SU-DHL-6 (cell line): ENCODE data around the gene FAP.

Experiments used
- H2AFZ ChIP-seq: fragments of 200-600 bp; sonication (generic); 2 replicates; pipeline ENCODE4 v1.6.1; 2014; ENCODE audit warnings: low read depth, mild to moderate bottlenecking, moderate library complexity, mixed read lengths, antibody characterized with exemption, low read length; ENCODE audit not compliant: severe bottlenecking
- H3F3A ChIP-seq: fragments of 200-600 bp; shearing (Covaris generic); 2 replicates; pipeline ENCODE4 v1.6.0; 2016; ENCODE audit warnings: antibody characterized with exemption, mild to moderate bottlenecking; ENCODE audit not compliant: insufficient read depth
- H3K27ac ChIP-seq: fragments of 200-600 bp; sonication (generic); 2 replicates; pipeline ENCODE4 v1.5.1; 2016; ENCODE audit warnings: low read depth, mild to moderate bottlenecking, low read length, moderate library complexity, mixed read lengths
- H3K27me3 ChIP-seq: fragments of 200-600 bp; sonication (generic), shearing (Covaris generic); 2 replicates; pipeline ENCODE4 v1.6.0; 2014; ENCODE audit warnings: mild to moderate bottlenecking, low read length
- H3K36me3 ChIP-seq: fragments of 200-600 bp; sonication (generic); 2 replicates; pipeline ENCODE4 v1.6.1; 2014; ENCODE audit warnings: mild to moderate bottlenecking, low read length, mixed read lengths
- H3K4me2 ChIP-seq: fragments of 300-600, 200-600 bp; shearing (Covaris generic), sonication (generic); 2 replicates; pipeline ENCODE4 v1.6.0; 2014; ENCODE audit warnings: low read length, low read depth, mild to moderate bottlenecking; ENCODE audit not compliant: poor library complexity, severe bottlenecking
- H3K4me3 ChIP-seq: fragments of 200-600 bp; sonication (generic); 2 replicates; pipeline ENCODE4 v1.5.1; 2014; ENCODE audit warnings: antibody characterized with exemption, low read length, mild to moderate bottlenecking, mixed read lengths; ENCODE audit not compliant: insufficient read depth, poor library complexity, severe bottlenecking
- H3K79me2 ChIP-seq: fragments of 200-600 bp; sonication (generic); 2 replicates; pipeline ENCODE4 v1.6.1; 2014; ENCODE audit warnings: mild to moderate bottlenecking, low read length, moderate library complexity; ENCODE audit not compliant: insufficient read depth
- H3K9ac ChIP-seq: fragments of 200-600 bp; sonication (generic); 2 replicates; pipeline ENCODE4 v1.7.0; 2014; ENCODE audit warnings: mild to moderate bottlenecking, low read length
- H3K9me2 ChIP-seq: fragments of 200-600 bp; sonication (generic); replicated peaks from 2 replicates; pipeline ENCODE4 v1.6.1; 2014; ENCODE audit warnings: low read length; ENCODE audit not compliant: insufficient read depth
- H3K9me3 ChIP-seq: fragments of 200-600 bp; sonication (generic); 2 replicates; pipeline ENCODE4 v1.6.1; 2014; ENCODE audit warnings: low read length, mixed read lengths; ENCODE audit not compliant: insufficient read depth
- H4K20me1 ChIP-seq: fragments of 200-600 bp; sonication (generic); 2 replicates; pipeline ENCODE4 v1.6.1; 2014; ENCODE audit warnings: low read depth, mild to moderate bottlenecking, antibody characterized with exemption, low read length, moderate library complexity, mixed read lengths
- CTCF ChIP-seq: fragments of 200-600 bp; sonication (generic); IDR thresholded peaks from one replicate; pipeline ENCODE4 v1.5.1; 2017; ENCODE audit warnings: antibody characterized with exemption, mild to moderate bottlenecking, low read length, moderate library complexity; ENCODE audit not compliant: insufficient read depth, poor library complexity, severe bottlenecking
- EZH2phosphoT487 ChIP-seq: fragments of 200-600 bp; sonication (generic), shearing (Covaris generic); conservative IDR thresholded peaks from 2 replicates; pipeline ENCODE4 v1.6.1; 2018; ENCODE audit warnings: mild to moderate bottlenecking, antibody characterized with exemption, low read length, moderate library complexity, mixed read lengths

The FAP gene

DNA sequence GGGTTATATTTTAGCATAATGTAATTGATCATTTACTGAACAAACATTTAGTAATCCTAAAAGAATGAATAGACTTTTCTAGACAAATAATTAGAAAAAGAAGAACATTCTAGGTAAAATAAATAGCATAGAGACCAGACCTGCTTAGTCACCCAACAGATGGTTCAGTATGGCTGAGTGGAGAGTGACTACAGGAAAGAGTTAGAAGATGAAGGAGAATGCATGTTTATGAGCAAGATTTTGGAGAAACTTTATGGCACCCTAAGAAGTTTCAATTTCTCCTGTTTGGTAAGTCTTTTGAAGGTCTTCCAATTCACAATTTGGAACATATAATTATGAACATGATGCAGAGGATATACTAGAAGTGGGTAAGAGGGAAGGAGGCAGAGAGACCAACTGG is 32.9 kb downstream of the FAP start:
- no peak overlapping the region for H3K4me3 ChIP-seq
- no peaks in the 10 kb centered on the region for H3K9me3 ChIP-seq
- no peaks in the 10 kb centered on the region for H3K36me3 ChIP-seq
- no peaks in the 10 kb centered on the region; the same call in 1 of the 2 replicates for H4K20me1 ChIP-seq
- no peaks in the 10 kb centered on the region for H3F3A ChIP-seq
- no peak overlapping the region for H2AFZ ChIP-seq
- no peak overlapping the region for H3K27ac ChIP-seq
- no peaks in the 10 kb centered on the region for H3K9me2 ChIP-seq
- no peak overlapping the region for H3K4me2 ChIP-seq
- no peak overlapping the region for H3K9ac ChIP-seq
- H3K79me2 ChIP-seq = no peaks in the 10 kb centered on the region
- H3K27me3 ChIP-seq = no peaks in the 10 kb centered on the region
- TF ChIP-seq EZH2phosphoT487 = no peak
- no peak for TF ChIP-seq CTCF

DNA sequence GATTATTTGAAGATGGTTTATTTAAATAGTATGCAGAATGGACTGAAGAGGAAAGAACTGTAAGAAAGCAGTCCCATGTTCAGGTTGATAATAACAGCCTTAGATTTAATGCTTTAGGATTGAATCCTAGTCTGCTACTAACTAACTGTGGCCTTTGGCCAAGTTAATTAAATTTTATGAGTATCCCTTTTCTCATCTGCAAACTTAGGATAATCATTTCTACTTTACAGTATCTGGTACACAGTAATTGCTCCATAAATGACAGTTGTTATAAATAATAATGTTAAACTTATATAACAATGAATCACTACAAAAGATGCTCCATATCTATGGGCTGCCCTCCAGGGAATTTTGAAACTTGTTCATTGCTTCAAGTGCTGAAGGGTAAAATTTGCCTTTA is 41.0 kb downstream of the FAP start:
- Histone ChIP-seq H3K27ac (no peak overlapping the region), H3K79me2 (no peaks in the 10 kb centered on the region), H3K9ac (no peak overlapping the region), H3K36me3 (no peaks in the 10 kb centered on the region), H4K20me1 (no peaks in the 10 kb centered on the region; the same call in 1 of the 2 replicates), H3K27me3 (no peaks in the 10 kb centered on the region), H3K9me3 (no peaks in the 10 kb centered on the region), H3F3A (no peaks in the 10 kb centered on the region), H3K4me3 (no peak overlapping the region), H3K9me2 (no peaks in the 10 kb centered on the region), H3K4me2 (no peak overlapping the region), H2AFZ (no peak overlapping the region)
- TF ChIP-seq EZH2phosphoT487 (no peak), CTCF (no peak)

GRCh38 chr2:162200636-162201035 is 42.6 kb downstream of the FAP start:
- H2AFZ ChIP-seq = no peak overlapping the region
- TF ChIP-seq EZH2phosphoT487 = no peak
- TF ChIP-seq CTCF = no peak
- H3K4me3 ChIP-seq = no peak overlapping the region
- H3K27me3 ChIP-seq = no peaks in the 10 kb centered on the region
- no peaks in the 10 kb centered on the region for H3K36me3 ChIP-seq
- H3K9me3 ChIP-seq = no peaks in the 10 kb centered on the region
- no peak overlapping the region for H3K9ac ChIP-seq
- H3K27ac ChIP-seq = no peak overlapping the region
- no peak overlapping the region for H3K4me2 ChIP-seq
- no peaks in the 10 kb centered on the region for H3F3A ChIP-seq
- no peaks in the 10 kb centered on the region for H3K79me2 ChIP-seq
- no peaks in the 10 kb centered on the region for H3K9me2 ChIP-seq
- H4K20me1 ChIP-seq = no peaks in the 10 kb centered on the region
